Body of pancreas (tissue), 4 donors: ENCODE results near the gene RNF224.
A peak's percentile ranks its signal among the peaks of the same experiment; 100 is the strongest.

Experiments
- POLR2A ChIP-seq, 3 donors: fragments of 450-650 bp; IDR thresholded peaks; one replicate each; pipeline ENCODE4 v1.6.1; 2016; ENCODE audit warnings: antibody characterized with exemption in 3 of 3, mild to moderate bottlenecking in 2 of 3
- TF ChIP-seq, protein P1 (sequence below), 7 experiments: fragments of 450-650 bp in 4 of 7; fragments of 200-600 bp in 3 of 7; sonication (generic) in 3 of 7; IDR thresholded peaks; one replicate each; pipeline ENCODE4 v1.5.1; 2016 to 2019; ENCODE audit warnings: antibody characterized with exemption in 7 of 7

DNA sequence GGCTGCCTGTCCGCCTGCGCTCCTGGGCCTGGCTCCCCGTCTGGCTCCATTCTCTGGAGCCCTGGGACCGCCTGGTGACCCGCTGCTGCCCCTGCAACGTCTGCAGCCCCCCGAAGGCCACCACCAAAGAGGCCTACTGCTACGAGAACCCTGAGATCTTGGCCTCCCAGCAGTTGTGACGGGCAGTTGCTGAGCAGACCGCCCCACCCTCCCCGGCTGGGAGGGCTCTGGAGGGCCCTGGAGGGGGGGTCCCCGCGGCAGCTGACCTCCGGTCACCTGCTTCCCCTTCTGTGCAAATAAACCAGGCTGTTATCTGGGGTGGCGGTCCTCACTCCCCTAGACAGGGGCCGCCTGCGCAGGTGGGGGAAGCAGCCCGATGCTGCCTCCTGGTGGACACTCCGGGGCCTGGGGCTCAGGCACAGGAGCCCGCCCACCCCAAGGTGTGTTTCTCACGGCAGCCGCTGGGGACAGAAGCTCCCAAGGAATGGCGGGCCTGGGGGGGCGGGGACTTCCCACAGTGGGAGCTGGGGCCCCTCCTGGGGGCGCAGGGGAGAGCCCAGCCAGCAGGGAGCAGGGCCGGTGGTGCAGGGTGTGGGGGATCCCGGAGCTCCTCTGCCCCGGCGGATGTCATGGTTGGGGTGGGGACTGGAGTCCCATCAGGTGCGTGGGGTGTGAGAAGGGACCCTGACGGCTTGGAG is 9.1 kb downstream of the RNF224 start:
- TF ChIP-seq, protein P1, sequence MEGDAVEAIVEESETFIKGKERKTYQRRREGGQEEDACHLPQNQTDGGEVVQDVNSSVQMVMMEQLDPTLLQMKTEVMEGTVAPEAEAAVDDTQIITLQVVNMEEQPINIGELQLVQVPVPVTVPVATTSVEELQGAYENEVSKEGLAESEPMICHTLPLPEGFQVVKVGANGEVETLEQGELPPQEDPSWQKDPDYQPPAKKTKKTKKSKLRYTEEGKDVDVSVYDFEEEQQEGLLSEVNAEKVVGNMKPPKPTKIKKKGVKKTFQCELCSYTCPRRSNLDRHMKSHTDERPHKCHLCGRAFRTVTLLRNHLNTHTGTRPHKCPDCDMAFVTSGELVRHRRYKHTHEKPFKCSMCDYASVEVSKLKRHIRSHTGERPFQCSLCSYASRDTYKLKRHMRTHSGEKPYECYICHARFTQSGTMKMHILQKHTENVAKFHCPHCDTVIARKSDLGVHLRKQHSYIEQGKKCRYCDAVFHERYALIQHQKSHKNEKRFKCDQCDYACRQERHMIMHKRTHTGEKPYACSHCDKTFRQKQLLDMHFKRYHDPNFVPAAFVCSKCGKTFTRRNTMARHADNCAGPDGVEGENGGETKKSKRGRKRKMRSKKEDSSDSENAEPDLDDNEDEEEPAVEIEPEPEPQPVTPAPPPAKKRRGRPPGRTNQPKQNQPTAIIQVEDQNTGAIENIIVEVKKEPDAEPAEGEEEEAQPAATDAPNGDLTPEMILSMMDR (IDR thresholded peaks at IDR 0.05): peak; percentile 99 to 100 (median 100)
- TF ChIP-seq POLR2A (IDR thresholded peaks at IDR 0.05): no peak
